K562 (cell line): ENCODE results near the gene TTLL10. TPM values are rescaled to one million over a fixed set of nuclear protein-coding genes. Genes with fewer than 3 reads are reported as not detected.

ENCODE experiments used
- ATAC-seq: fragments of 200-7000 bp; cut with Tn5 transposase; 3 replicates; pipeline ENCODE4 v1.9.1; 2020; ENCODE audit warnings: moderate library complexity
- BruUV-seq: library from RNA; stranded (reverse); fragments of 400-500 nt; replicated peaks from 2 replicates; lab custom pipeline; 2021; lab: Mats Ljungman, UMichigan
- CTCF ChIA-PET: fragments of 300-600 bp; formaldehyde crosslinking; extraction: SDS; loops from one replicate; lab custom pipeline; 2021; ENCODE audit warnings: low intra/inter-chr PET ratio; lab: Yijun Ruan, JAX
- POLR2A ChIA-PET: fragments of 300-600, 350-650 bp; sonication (Branson Sonifier 250); formaldehyde crosslinking; extraction: SDS; loops from one replicate; lab custom pipeline; 2021; ENCODE audit warnings: antibody characterized with exemption, inconsistent platforms; lab: Yijun Ruan, JAX
- DNase-seq, 4 experiments: peaks; one replicate each; pipeline versions ENCODE4 v3.0.0 to v3.0.0-alpha.2; 2011 to 2018; ENCODE audit warnings: low spot score in 3 of 4, mixed read lengths in 3 of 4; ENCODE audit errors: extremely low read depth in 1 of 4
- FAIRE-seq: peaks from 2 replicates; lab custom pipeline; 2011; peaks lifted over from hg19 to GRCh38; lab: Jason Lieb, UNC
- H2AFZ ChIP-seq: 2 replicates; pipeline ENCODE4 v1.6.0; 2011; ENCODE audit warnings: low read depth, low read length, control low read depth, inconsistent platforms
- H3K27ac ChIP-seq: fragments of 200-600 bp; 3 replicates; pipeline ENCODE4 v1.8.0; 2011; ENCODE audit warnings: low read depth, mild to moderate bottlenecking, control low read depth, inconsistent platforms, low read length, moderate library complexity, mixed read lengths; ENCODE audit errors: extremely low read depth
- H3K27me3 ChIP-seq, 2 experiments: fragments of 300-600 bp in 1 of 2; 2 replicates in 1 of 2; 3 replicates in 1 of 2; pipeline versions ENCODE4 v1.6.0 to v1.8.0; 2011; ENCODE audit warnings: inconsistent platforms in 2 of 2, low read length in 2 of 2, mild to moderate bottlenecking in 1 of 2, mixed read lengths in 1 of 2, moderate library complexity in 1 of 2; ENCODE audit not compliant: control insufficient read depth in 2 of 2, insufficient read depth in 2 of 2
- H3K36me3 ChIP-seq: fragments of 300-600 bp; 3 replicates; pipeline ENCODE4 v1.8.0; 2011; ENCODE audit warnings: mild to moderate bottlenecking, low read length, inconsistent platforms; ENCODE audit not compliant: control insufficient read depth, insufficient read depth
- H3K4me1 ChIP-seq, 2 experiments: fragments of 200-600 bp in 1 of 2; replicated peaks in 1 of 2; 2 replicates in 1 of 2; 3 replicates in 1 of 2; pipeline versions ENCODE4 v1.5.1 to v1.8.0; 2011; ENCODE audit warnings: inconsistent platforms in 2 of 2, low read length in 2 of 2, mild to moderate bottlenecking in 1 of 2, mixed read lengths in 1 of 2, moderate library complexity in 1 of 2; ENCODE audit not compliant: control insufficient read depth in 2 of 2, insufficient read depth in 2 of 2
- H3K4me2 ChIP-seq: 2 replicates; pipeline ENCODE4 v1.6.1; 2011; ENCODE audit warnings: low read length, control low read depth, inconsistent platforms, mixed read lengths; ENCODE audit not compliant: insufficient read depth
- H3K4me3 ChIP-seq: fragments of 200-600 bp; sonication (generic), shearing (Covaris generic); 2 replicates; pipeline ENCODE4 v1.5.1; 2016; ENCODE audit warnings: control low read depth, inconsistent platforms
- H3K79me2 ChIP-seq: fragments of 200-600 bp; 3 replicates; pipeline ENCODE4 v1.8.0; 2011; ENCODE audit warnings: low read length, inconsistent platforms; ENCODE audit not compliant: control insufficient read depth, insufficient read depth
- H3K9ac ChIP-seq, 2 experiments: 2 replicates each; pipeline versions ENCODE4 v1.6.0 to v1.6.1; 2011; ENCODE audit warnings: low read depth in 2 of 2, low read length in 2 of 2, control low read depth in 1 of 2, inconsistent platforms in 1 of 2, mild to moderate bottlenecking in 1 of 2, mixed read lengths in 1 of 2; ENCODE audit not compliant: insufficient read depth in 1 of 2
- H3K9me1 ChIP-seq: one replicate; pipeline ENCODE4 v1.6.0; 2011; ENCODE audit warnings: inconsistent platforms, mild to moderate bottlenecking, low read length, moderate library complexity; ENCODE audit not compliant: control insufficient read depth, insufficient read depth
- H3K9me3 ChIP-seq: replicated peaks from 2 replicates; pipeline ENCODE4 v1.5.1; 2011; ENCODE audit warnings: low read depth, low read length, inconsistent platforms; ENCODE audit not compliant: control insufficient read depth, insufficient read depth
- H4K20me1 ChIP-seq: replicated peaks from 2 replicates; pipeline ENCODE4 v1.6.1; 2011; ENCODE audit warnings: low read length, inconsistent platforms, mixed read lengths; ENCODE audit not compliant: control insufficient read depth, insufficient read depth
- ILK ChIP-seq: fragments of 450-650 bp; IDR thresholded peaks from 2 replicates; pipeline ENCODE4 v1.6.1; 2016; ENCODE audit warnings: missing genetic modification characterization, low read depth, mild to moderate bottlenecking, missing compliant biosample characterization, moderate library complexity, borderline replicate concordance
- NR2C1 ChIP-seq, 2 experiments: fragments of 450-650 bp; IDR thresholded peaks; 2 replicates each; pipeline ENCODE4 v1.6.1; 2017; ENCODE audit warnings: mild to moderate bottlenecking in 2 of 2, antibody characterized with exemption in 1 of 2, inconsistent platforms in 1 of 2, missing compliant biosample characterization in 1 of 2, missing genetic modification characterization in 1 of 2
- PHB ChIP-seq: fragments of 250-450 bp; sonication (Bioruptor Pico); IDR thresholded peaks from 2 replicates; pipeline ENCODE4 v1.5.0; 2021
- POLR2G ChIP-seq: fragments of 200-400 bp; formaldehyde crosslinking; IDR thresholded peaks from 2 replicates; pipeline ENCODE4 v1.6.1; 2017; ENCODE audit warnings: low read depth, mild to moderate bottlenecking, antibody characterized with exemption, low read length, moderate library complexity
- RBFOX2 ChIP-seq: fragments of 200-400 bp; formaldehyde crosslinking; IDR thresholded peaks from 2 replicates; pipeline ENCODE4 v1.6.1; 2017; ENCODE audit warnings: low read depth, mild to moderate bottlenecking, low read length, moderate library complexity
- RBM17 ChIP-seq: fragments of 200-400 bp; formaldehyde crosslinking; IDR thresholded peaks from 2 replicates; pipeline ENCODE4 v1.6.1; 2017; ENCODE audit warnings: low read depth, mild to moderate bottlenecking, low read length, borderline replicate concordance
- ZNF408 ChIP-seq: fragments of 250-450 bp; sonication (Bioruptor Pico); IDR thresholded peaks from 2 replicates; pipeline ENCODE4 v1.4.0; 2020; ENCODE audit warnings: low read depth, mild to moderate bottlenecking, moderate library complexity
- WGBS: fragments of 100-300 bp; shearing (Covaris generic); methylation state at CpG from one replicate; pipeline ENCODE4 v1.1.6; 2016; ENCODE audit warnings: low coverage, mixed read lengths; ENCODE audit not compliant: insufficient coverage; ENCODE audit errors: missing lambda C conversion rate; 5-methylcytosine and 5-hydroxymethylcytosine counted together
- in situ Hi-C: fragments of 300-500 bp; cut with MboI; formaldehyde crosslinking; loops from 4 replicates; pipeline ENCODE4 v1.15.0; 2018; ENCODE audit warnings: inconsistent platforms, mixed read lengths
- intact Hi-C: fragments of 100-400 bp; cut with micrococcal nuclease; formaldehyde crosslinking; loops from 2 replicates; pipeline ENCODE4 v1.14.2; 2022
- polyA plus RNA-seq, 8 experiments: library from polyadenylated mRNA; depleted of rRNA in 4 of 8; stranded (reverse) in 5 of 8; unstranded in 3 of 8; fragments of >200 nt; fragmentation: Nextera tagmentation in 2 of 8; fragmentation: Illumina TruSeq in 1 of 8; extraction: Ambion mirVana in 2 of 8; extraction: Trizol in 1 of 8; gene quantifications; 2 replicates each; pipeline versions ENCODE4 v1.2.1 to v1.2.3, GENCODE V29; 2011 to 2014; ENCODE audit warnings: inconsistent platforms in 1 of 8, missing spikeins in 1 of 8
- total RNA-seq, 7 experiments: library from RNA; depleted of rRNA in 6 of 7; stranded (reverse); fragments of >200 nt in 6 of 7; fragmentation: Illumina TruSeq in 2 of 7; extraction: Trizol in 2 of 7; gene quantifications; 2 replicates each; pipeline versions ENCODE4 v1.2.1 to v1.2.3, GENCODE V29; 2011 to 2021; ENCODE audit warnings: low replicate concordance in 1 of 7
- TF ChIP-seq, protein P1 (sequence below): sonication (generic); formaldehyde crosslinking; IDR thresholded peaks from 2 replicates; pipeline ENCODE4 v1.8.0; 2023; ENCODE audit warnings: mild to moderate bottlenecking, missing genetic modification reagents

Gene TTLL10
- total and polyA plus RNA-seq, 9 of the 15 experiments (the other 6 are each of a cell fraction or from before 2014, with no cell fraction given) = not detected

DNA sequence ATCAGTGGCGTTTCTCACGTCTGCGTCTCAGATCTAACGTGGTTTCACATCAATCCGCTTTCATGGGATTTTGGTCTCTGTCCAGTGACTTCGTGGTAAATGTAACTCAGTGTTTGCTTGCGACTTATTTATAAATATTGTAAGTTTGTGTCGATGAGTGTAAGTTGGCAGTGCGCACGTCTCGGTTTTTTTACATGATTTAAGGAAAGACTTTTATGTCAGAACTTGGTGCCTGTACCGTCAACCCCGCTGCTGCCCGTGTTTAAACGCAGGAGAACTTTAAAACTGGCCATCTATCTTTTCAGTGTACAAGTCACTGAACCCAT lies 59.9 kb downstream of the TTLL10 start (continued):
- TF ChIP-seq ILK (tag) (no peak), ZNF408 (CRISPR knock-in tag) (peak; percentile 83; the same call in 1 of the 2 replicates), RBM17 (no peak), PHB (CRISPR knock-in tag) (no peak)

DNA sequence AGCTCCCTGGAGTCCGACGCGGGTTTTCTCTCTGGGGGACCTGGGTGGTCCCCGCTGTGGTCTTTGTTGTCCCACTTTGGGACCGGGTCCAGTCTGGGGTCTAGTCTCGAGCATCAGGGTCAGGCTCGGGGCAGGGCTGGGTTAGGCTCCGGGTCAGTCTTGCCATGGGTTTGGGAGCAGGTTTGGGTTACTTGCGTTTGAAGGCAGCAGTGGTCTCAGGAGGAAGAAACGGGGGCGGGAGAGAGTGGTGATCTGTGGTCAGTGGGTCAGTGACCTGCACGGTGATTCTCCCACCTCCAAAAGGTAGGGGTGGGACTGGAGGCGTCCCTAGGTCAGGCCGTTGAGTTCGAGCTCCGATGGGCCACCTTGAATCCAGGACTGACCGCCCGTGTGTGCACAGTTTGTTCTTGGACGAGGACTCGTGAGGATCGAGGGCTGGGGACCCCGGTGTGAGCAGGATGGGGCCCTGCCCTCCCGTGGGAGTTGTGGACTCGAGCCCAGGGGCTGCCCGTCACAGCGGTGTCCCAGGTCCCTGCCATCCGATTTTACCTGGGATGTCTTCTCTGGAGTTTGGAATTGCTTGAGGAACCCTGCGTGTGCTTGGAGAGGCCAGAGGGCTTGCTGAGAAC lies 60.6 kb downstream of the TTLL10 start:
- in situ Hi-C loops = no loop called here
- peaks cover 24% of the 10 kb centered on the region; the same call in 2 of the 3 replicates for H3K36me3 ChIP-seq
- no peak for ATAC-seq
- intact Hi-C loops = loop anchor here (5.0 kb wide), 1 partner anchor 112 kb away; no protein-coding TSS in a partner anchor
- CTCF ChIA-PET = no interaction called here
- no peaks in the 10 kb centered on the region for H4K20me1 ChIP-seq
- no peak overlapping the region for H2AFZ ChIP-seq
- no peak overlapping the region for H3K4me3 ChIP-seq
- no peak overlapping the region for H3K27ac ChIP-seq
- peak overlapping the region in 1 of 2 experiments; percentile 56; a peak in 2 of 4 replicates for H3K9ac ChIP-seq
- TF ChIP-seq POLR2G (peak; percentile 53), RBFOX2 (peak; percentile 56), NR2C1 (IDR thresholded peaks at IDR 0.05) (no peak), NR2C1 (tag; IDR thresholded peaks at IDR 0.05) (no peak)
- TF ChIP-seq, protein P1, sequence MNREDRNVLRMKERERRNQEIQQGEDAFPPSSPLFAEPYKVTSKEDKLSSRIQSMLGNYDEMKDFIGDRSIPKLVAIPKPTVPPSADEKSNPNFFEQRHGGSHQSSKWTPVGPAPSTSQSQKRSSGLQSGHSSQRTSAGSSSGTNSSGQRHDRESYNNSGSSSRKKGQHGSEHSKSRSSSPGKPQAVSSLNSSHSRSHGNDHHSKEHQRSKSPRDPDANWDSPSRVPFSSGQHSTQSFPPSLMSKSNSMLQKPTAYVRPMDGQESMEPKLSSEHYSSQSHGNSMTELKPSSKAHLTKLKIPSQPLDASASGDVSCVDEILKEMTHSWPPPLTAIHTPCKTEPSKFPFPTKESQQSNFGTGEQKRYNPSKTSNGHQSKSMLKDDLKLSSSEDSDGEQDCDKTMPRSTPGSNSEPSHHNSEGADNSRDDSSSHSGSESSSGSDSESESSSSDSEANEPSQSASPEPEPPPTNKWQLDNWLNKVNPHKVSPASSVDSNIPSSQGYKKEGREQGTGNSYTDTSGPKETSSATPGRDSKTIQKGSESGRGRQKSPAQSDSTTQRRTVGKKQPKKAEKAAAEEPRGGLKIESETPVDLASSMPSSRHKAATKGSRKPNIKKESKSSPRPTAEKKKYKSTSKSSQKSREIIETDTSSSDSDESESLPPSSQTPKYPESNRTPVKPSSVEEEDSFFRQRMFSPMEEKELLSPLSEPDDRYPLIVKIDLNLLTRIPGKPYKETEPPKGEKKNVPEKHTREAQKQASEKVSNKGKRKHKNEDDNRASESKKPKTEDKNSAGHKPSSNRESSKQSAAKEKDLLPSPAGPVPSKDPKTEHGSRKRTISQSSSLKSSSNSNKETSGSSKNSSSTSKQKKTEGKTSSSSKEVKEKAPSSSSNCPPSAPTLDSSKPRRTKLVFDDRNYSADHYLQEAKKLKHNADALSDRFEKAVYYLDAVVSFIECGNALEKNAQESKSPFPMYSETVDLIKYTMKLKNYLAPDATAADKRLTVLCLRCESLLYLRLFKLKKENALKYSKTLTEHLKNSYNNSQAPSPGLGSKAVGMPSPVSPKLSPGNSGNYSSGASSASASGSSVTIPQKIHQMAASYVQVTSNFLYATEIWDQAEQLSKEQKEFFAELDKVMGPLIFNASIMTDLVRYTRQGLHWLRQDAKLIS (CRISPR knock-in tag) = no peak
- TF ChIP-seq, all 486 proteins: peak for 2
- H3K27me3 ChIP-seq = no peaks in the 10 kb centered on the region
- peaks cover 53% of the 10 kb centered on the region for H3K79me2 ChIP-seq
- FAIRE-seq = no peak
- H3K4me1 ChIP-seq = peaks cover 6 to 86% of the 10 kb centered on the region in 2 experiments; a peak in 4 of 5 replicates
- no TSS peak for BruUV-seq
- POLR2A ChIA-PET = interaction anchor here (0.7 kb wide), 1 partner anchor 119 kb away, joined by 3 read pairs; the partner anchor contains the start of gene C1orf159
- no peak overlapping the region for H3K4me2 ChIP-seq
- no peak for DNase-seq
- 87% methylated on average over 28 of the region's 28 CpGs for WGBS
- H3K9me3 ChIP-seq = peaks cover 9% of the 10 kb centered on the region
- no peaks in the 10 kb centered on the region for H3K9me1 ChIP-seq
